BJ (cell line): Measurements from ENCODE around the gene SH3RF3. TPM values are rescaled to one million over a fixed set of nuclear protein-coding genes. Genes with fewer than 3 reads are reported as not detected.

Experiments
- CTCF ChIA-PET: fragments of 350-600 bp; formaldehyde crosslinking; extraction: SDS; loops from one replicate; lab custom pipeline; 2021; ENCODE audit warnings: antibody characterized with exemption, inconsistent platforms; lab: Yijun Ruan, JAX
- POLR2A ChIA-PET: fragments of 300-600 bp; sonication (Branson Sonifier 250); formaldehyde crosslinking; extraction: SDS; loops from one replicate; lab custom pipeline; 2021; ENCODE audit warnings: antibody characterized with exemption; lab: Charles Lee
- DNase-seq: peaks from one replicate; pipeline ENCODE4 v3.0.0-alpha.2; 2011; ENCODE audit warnings: low read depth
- H3K27me3 ChIP-seq: 2 replicates; pipeline ENCODE4 v1.6.0; 2011; ENCODE audit warnings: low read length; ENCODE audit not compliant: control insufficient read depth, insufficient read depth
- H3K36me3 ChIP-seq: 2 replicates; pipeline ENCODE4 v1.5.1; 2011; ENCODE audit warnings: low read length; ENCODE audit not compliant: control insufficient read depth, insufficient read depth
- H3K4me3 ChIP-seq: 2 replicates; pipeline ENCODE4 v1.5.1; 2011; ENCODE audit warnings: low read depth, mild to moderate bottlenecking, control low read depth, low read length
- CTCF ChIP-seq: IDR thresholded peaks from 2 replicates; pipeline ENCODE4 v1.5.1; 2011; ENCODE audit warnings: low read depth, mild to moderate bottlenecking, control low read depth, inconsistent platforms, low read length, moderate library complexity; ENCODE audit not compliant: insufficient read depth
- polyA plus RNA-seq: library from polyadenylated mRNA; depleted of rRNA; stranded (reverse); fragments of >200 nt; gene quantifications from 2 replicates; pipeline ENCODE4 v1.2.3, GENCODE V29; 2011

Gene SH3RF3
- polyA plus RNA-seq, 1 experiment: 3.6 TPM

GRCh38 chr2:109493176-109493935 is 364.4 kb downstream of the SH3RF3 start:
- H3K27me3 ChIP-seq: no peaks in the 10 kb centered on the region
- TF ChIP-seq CTCF: no peak
- H3K36me3 ChIP-seq: peaks cover 7% of the 10 kb centered on the region; the same call in 1 of the 2 replicates
- H3K4me3 ChIP-seq: no peak overlapping the region
- ChIA-PET CTCF (no interaction called here), POLR2A (no interaction called here)
- DNase-seq: no peak

GRCh38 chr2:109494351-109494750 is 365.3 kb downstream of the SH3RF3 start:
- DNase-seq: no peak
- Histone ChIP-seq H3K36me3 (peaks cover 7% of the 10 kb centered on the region; the same call in 1 of the 2 replicates), H3K4me3 (no peak overlapping the region), H3K27me3 (no peaks in the 10 kb centered on the region)
- TF ChIP-seq CTCF: no peak
- ChIA-PET CTCF (interaction anchor here (0.6 kb wide), 1 partner anchor 1054 kb away, joined by 3 read pairs; no protein-coding TSS in a partner anchor), POLR2A (no interaction called here)

GRCh38 chr2:109497463-109497862 is 368.5 kb downstream of the SH3RF3 start:
- POLR2A ChIA-PET: interaction anchor here (0.6 kb wide), 1 partner anchor 539 kb away, joined by 3 read pairs; no protein-coding TSS in a partner anchor
- peak; percentile 86 for DNase-seq
- TF ChIP-seq CTCF: no peak

GRCh38 chr2:109497911-109498870 is 369.2 kb downstream of the SH3RF3 start:
- H3K27me3 ChIP-seq: no peaks in the 10 kb centered on the region
- no peak for TF ChIP-seq CTCF
- H3K36me3 ChIP-seq: peaks cover 8% of the 10 kb centered on the region
- POLR2A ChIA-PET: interaction anchor here (0.6 kb wide), 1 partner anchor 540 kb away, joined by 3 read pairs; no protein-coding TSS in a partner anchor
- H3K4me3 ChIP-seq: no peak overlapping the region
- CTCF ChIA-PET: interaction anchor here (0.7 to 3.4 kb wide), 6 partner anchors 8 to 368 kb away, joined by 3 to 16 read pairs (median 3); no protein-coding TSS in a partner anchor
- no peak for DNase-seq

More at GRCh38 chr2:109497463-109497862, 368.5 kb downstream of the SH3RF3 start:
- CTCF ChIA-PET: interaction anchor here (0.9 to 3.4 kb wide), 5 partner anchors 9 to 367 kb away, joined by 3 to 16 read pairs (median 3); no protein-coding TSS in a partner anchor
- H3K4me3 ChIP-seq: no peak overlapping the region
- peaks cover 11% of the 10 kb centered on the region for H3K36me3 ChIP-seq
- no peaks in the 10 kb centered on the region for H3K27me3 ChIP-seq

- Histone ChIP-seq H3K4me3 (no peak overlapping the region), H3K36me3 (peaks cover 3% of the 10 kb centered on the region), H3K27me3 (no peaks in the 10 kb centered on the region)
- no peak for TF ChIP-seq CTCF
- ChIA-PET CTCF (interaction anchor here (0.7 to 3.4 kb wide), 2 partner anchors 10 to 11 kb away, joined by 3 to 16 read pairs; no protein-coding TSS in a partner anchor), POLR2A (no interaction called here)
- DNase-seq: no peak
Observed at GRCh38 chr2:109498906-109499305, 369.9 kb downstream of the SH3RF3 start.
